GM18907 (cell line): ENCODE measurements around the gene PLPPR3.

ENCODE experiments used
- ATAC-seq: cut with Tn5 transposase; IDR thresholded peaks from one replicate; pipeline ENCODE4 v1.9.1; 2021; ENCODE audit warnings: mild to moderate bottlenecking, moderate library complexity; ENCODE audit not compliant: unreplicated experiment

The PLPPR3 gene

GRCh38 chr19:810077-810855, 11.5 kb downstream of the PLPPR3 start:
- no peak for ATAC-seq

- no peak for ATAC-seq
Measured at GRCh38 chr19:808423-808775, 13.4 kb downstream of the PLPPR3 start.

GRCh38 chr19:807627-808422, 13.9 kb downstream of the PLPPR3 start:
- no peak for ATAC-seq

GRCh38 chr19:806815-807421, 14.8 kb downstream of the PLPPR3 start:
- ATAC-seq = no peak

GRCh38 chr19:805600-806550, 15.9 kb downstream of the PLPPR3 start:
- ATAC-seq = no peak

GRCh38 chr19:805166-805551, 16.6 kb downstream of the PLPPR3 start:
- no peak for ATAC-seq

GRCh38 chr19:804419-805165, 17.2 kb downstream of the PLPPR3 start:
- no peak for ATAC-seq

- ATAC-seq = no peak
Measured at GRCh38 chr19:803686-804418, 17.9 kb downstream of the PLPPR3 start.

GRCh38 chr19:803099-803561, 18.6 kb downstream of the PLPPR3 start:
- no peak for ATAC-seq

GRCh38 chr19:802498-803098, 19.2 kb downstream of the PLPPR3 start:
- ATAC-seq = no peak

GRCh38 chr19:801861-802497, 19.8 kb downstream of the PLPPR3 start:
- ATAC-seq = no peak

- no peak for ATAC-seq
Measured at GRCh38 chr19:801030-801860, 20.5 kb downstream of the PLPPR3 start.

- ATAC-seq = no peak
Measured at GRCh38 chr19:800360-801029, 21.3 kb downstream of the PLPPR3 start.

- no peak for ATAC-seq
Measured at GRCh38 chr19:799076-799881, 22.5 kb downstream of the PLPPR3 start.

GRCh38 chr19:798415-799075, 23.2 kb downstream of the PLPPR3 start:
- no peak for ATAC-seq
